HG03159 (cell line): ENCODE results near the gene RPS5.
"Not testable (repeated sequence)": the region's sequence is repeated elsewhere in the genome, so short reads cannot be mapped to it uniquely, and the experiment has no call there.

Experiments
- ATAC-seq: cut with Tn5 transposase; IDR thresholded peaks from one replicate; pipeline ENCODE4 v1.9.1; 2021; ENCODE audit warnings: mild to moderate bottlenecking, moderate library complexity; ENCODE audit not compliant: unreplicated experiment

The RPS5 gene

DNA sequence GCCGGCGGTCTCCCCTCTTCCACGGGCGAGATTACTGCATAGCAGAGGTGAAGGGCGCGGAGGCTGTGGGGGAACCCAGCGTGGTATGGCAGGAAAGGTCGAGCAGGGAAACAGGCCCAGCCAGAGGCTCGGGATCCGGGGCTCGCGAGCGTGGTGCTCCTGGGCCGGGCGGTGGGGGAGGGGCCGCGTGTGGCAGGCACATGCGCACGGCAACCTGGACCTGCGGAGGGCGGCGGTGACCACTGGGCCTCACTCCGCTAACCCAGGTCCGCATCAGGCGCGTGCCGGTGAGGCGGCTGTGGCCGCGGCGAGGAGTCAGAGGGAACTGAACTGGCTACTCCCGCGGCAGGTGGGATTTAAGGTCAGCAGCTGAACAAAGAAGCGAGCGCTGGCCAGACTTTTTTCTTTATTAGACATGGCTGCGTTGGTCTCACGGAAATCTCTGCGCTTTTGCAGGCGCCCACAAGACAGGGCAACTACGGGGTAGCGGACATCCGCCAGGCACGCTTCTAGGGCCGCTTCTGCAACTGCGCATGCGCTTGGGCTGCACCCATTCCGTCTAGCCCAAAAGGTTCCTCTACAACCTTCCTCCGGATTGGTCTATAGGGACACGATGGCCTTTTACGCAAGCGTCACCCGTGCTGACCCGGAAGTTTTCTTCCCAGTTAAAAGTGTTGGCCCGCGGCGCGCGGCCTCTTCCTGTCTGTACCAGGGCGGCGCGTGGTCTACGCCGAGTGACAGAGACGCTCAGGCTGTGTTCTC, at the start of gene RPS5:
Gene RPS5 (plus strand): TSS at position 694 of the 762 bp plus-strand sequence. CDS start 869 bp downstream, outside the sequence.
- peak; percentile 81 for ATAC-seq

DNA sequence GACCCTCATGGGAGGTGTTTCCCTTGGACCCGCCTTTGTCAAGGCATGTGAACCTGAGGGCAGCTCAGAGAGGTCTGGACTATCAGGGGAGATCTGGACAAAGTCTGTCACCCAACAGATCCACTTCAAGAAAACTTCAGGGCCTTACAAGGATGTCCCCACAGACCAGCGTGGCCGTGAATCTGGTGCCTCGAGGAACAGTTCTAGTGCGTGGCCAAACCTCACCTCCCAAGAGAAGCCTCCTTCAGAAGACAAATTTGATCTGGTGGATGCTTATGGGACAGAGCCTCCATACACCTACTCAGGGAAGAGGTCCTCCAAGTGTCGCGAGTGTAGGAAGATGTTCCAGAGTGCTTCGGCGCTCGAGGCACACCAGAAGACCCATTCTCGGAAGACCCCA, 48.7 kb upstream of the RPS5 start:
- ATAC-seq = no peak

DNA sequence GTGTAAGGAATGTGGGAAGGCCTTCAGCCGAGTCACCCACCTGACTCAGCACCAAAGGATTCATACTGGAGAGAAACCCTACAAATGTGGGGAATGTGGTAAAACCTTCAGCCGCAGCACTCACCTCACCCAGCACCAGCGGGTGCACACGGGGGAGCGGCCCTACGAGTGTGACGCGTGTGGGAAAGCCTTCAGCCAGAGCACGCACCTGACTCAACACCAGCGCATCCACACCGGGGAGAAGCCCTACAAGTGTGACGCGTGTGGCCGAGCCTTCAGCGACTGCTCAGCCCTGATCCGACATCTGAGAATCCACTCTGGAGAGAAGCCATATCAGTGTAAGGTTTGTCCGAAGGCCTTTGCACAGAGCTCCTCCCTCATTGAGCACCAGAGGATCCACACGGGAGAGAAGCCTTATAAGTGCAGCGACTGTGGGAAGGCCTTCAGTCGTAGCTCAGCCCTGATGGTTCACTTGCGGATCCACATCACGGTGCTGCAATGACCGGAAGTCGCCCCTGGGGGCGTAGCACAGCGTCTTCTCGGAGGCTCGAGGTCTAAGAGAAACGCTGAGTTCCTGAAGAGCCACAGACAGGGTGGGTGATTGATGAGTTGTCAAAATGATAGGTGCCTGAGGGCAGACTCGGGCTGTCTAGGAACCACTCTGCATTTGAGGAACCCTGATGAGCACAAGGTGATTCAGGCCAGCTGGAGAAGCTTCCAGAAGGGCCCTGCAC, 48.1 kb upstream of the RPS5 start:
- ATAC-seq = no peak

DNA sequence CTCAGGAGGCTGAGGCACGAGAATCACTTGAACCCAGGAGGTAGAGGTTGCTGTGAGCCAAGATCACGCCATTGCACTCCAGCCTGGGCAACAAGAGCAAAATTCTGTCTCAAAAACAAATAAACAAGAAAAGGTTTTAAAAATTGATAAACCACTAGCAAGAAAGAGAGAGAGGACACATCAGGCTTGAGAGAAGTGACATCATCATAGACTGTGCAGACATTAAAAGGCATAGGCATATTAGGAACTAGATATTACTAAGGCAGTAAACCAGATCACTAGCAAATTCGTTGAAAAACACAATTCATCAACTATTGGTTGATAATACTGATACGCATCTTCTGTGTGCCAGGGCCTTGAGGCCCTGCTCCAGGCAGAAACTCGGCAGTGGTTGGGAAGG, 41.5 kb upstream of the RPS5 start:
- no peak for ATAC-seq

DNA sequence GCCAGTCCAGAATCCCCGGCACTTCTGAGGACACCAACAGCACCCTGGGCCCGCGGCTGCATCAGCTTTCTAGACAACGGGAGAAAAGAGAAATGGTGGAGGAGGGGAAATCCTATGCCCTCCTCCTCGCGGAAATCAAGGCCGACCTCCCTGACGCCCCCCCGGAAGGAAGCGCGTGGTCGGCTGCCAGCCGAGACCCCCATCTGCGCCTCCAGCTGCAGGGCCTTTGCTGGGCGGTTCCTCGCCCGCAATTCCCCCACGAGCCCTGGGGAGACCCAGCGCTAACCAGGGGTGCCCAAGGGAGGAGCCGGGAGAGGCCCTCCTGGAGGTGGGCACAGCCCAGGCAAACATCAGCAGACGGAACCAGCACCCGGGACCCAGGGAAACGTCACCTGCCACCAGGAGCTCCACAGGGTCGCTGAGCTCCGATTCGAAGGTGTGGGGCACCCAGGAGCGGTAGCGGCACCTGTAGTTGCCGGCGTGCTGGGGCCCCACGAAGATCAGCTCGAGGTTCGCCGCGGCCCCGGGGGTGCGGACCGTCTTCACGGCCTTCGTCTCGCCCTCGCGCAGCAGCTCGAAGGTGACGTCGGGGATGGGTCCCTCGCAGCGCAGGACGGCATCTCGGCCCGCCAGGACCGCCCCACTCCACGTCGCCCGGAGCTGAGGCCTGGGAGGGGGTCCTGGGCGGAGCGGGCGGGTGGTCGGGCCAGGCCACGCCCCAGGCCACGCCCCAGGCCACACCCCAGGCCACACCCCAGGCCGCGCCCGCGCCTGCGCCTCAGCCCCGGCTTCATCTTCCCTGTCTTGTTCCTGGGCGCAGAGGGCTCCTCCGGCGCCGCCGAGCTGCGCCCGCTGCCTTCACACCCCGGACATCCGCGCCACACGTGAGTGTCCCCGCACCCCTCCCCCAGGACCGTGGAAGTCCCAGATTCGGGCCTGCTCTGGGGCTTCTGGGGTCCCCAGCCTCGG, 39.8 kb upstream of the RPS5 start:
- peak; percentile 91 for ATAC-seq

DNA sequence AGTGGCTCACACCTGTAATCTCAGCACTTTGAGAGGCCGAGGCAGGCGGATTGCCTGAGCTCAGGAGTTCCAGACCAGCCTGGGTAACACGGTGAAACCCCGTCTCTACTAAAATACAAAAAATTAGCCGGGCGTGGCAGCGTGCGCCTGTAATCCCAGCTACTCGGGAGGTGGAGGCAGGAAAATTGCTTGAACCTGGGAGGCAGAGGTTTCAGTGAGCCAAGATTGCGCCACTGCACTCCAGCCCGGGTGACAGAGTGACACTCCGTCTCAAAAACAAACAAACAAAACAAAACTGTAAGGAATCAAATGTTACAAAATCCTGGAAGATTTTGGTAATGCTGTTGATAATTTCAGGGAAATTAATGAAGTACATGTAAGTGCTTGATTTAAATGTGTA, 39.0 kb upstream of the RPS5 start:
- ATAC-seq = not testable (repeated sequence)

DNA sequence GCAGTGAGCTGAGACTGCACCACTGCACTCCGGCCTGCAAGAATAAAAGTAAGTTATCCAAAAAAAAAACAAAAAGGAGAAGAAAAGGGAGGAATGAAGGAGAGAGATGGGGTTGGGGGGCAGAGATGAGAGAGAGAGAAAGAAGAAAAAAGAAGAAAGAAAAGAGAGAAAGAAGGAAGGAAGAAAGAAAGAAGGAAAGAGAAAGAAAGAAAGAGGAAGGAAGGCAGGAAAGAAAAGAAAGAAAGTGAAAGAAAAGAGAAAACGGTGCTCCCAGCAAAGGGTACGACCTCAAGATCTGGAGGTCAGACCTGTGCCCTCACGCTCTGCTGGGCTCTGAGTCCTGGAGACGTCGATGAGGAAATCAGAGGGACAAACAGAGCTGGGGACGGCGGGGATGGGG, 37.5 kb upstream of the RPS5 start:
- no peak for ATAC-seq

DNA sequence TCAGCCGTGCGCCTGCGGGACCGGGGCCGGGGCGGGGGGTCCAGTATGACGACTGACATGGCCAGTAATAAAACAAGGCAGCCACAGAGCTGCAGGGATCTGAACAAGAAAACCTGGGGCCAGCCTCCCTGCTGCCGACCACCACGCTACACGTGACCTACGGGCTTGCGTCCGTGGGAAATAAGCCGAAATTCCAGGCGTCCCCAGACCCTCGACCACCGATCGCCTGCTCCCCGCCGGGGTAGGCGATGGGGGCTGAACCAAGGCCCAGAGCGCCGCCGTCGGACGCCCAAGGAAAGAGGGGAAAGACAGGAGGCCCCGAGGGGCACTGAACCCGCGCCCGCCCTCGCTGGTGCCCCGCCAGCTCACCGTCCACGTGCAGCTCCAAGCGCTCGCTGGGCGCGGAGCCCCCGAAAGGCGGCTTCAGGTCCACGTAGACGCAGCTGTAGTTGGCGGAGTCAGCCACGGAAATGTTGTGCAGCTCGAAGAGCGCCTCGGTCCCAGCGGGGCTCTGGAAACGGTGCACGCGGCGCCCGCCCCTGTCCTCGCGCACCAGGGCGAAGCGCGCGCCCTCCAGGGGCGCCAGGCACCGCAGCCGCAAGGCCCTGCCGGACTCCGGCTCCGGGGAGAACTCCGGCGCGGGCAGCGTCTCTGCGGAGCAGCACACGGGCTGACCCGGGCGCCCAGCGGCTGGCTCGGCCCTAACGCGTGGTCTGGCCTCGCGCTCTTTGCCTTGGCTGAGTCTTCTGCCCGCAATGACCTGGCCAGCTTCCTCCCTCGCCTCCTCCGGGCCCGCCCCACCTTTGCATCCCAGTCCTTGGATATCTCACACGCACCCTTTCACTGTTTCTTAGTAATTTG, 36.8 kb upstream of the RPS5 start:
- ATAC-seq = no peak

DNA sequence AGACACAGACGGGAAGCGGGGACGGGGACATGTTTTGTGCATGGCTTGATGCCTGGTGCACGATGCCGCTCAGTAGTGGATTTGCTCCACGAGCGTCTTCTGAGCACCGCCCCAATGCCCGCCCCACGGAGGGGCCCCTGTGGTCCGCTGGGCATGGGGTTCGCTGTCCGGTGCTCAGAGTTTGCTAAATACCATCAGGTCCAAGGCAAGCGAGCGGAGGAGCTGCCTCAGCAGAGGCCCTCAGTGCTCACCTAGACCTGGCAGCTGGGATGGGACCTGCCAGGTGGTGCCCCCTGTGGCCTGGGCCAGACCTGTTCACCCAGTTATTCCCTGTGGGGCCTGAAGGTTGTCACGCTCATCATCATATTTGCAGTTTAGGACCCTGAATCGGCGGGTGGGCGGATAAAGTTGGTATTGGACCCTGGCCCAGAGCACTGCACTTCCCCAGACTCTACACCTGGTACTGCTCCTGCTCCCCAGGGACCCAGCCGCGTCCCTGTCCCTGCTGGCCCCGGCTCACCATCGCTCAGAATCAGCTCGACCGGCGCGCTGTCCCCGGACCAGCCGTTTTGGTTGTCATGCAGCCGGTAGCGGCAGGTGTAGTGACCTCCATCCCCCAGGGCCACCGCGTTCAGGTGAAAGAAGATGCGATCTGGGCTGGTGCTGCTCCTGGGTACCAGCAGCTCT, 36.1 kb upstream of the RPS5 start:
- ATAC-seq = no peak

DNA sequence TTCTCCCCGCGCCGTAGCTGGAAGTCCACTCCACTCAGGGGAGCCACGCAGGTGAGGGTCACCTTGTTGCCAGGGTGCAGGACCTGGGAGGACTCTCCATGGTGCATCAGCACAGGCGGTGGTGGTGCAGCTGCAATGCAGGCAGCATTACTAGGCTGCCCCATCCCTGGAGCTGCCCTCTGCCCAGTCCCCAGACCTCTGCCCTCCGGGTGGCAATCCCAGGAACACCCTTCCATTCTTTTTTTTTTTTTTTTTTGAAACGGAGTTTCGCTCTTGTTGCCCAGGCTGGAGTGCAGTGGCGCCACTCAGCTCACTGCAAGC, 35.6 kb upstream of the RPS5 start:
- ATAC-seq = no peak

DNA sequence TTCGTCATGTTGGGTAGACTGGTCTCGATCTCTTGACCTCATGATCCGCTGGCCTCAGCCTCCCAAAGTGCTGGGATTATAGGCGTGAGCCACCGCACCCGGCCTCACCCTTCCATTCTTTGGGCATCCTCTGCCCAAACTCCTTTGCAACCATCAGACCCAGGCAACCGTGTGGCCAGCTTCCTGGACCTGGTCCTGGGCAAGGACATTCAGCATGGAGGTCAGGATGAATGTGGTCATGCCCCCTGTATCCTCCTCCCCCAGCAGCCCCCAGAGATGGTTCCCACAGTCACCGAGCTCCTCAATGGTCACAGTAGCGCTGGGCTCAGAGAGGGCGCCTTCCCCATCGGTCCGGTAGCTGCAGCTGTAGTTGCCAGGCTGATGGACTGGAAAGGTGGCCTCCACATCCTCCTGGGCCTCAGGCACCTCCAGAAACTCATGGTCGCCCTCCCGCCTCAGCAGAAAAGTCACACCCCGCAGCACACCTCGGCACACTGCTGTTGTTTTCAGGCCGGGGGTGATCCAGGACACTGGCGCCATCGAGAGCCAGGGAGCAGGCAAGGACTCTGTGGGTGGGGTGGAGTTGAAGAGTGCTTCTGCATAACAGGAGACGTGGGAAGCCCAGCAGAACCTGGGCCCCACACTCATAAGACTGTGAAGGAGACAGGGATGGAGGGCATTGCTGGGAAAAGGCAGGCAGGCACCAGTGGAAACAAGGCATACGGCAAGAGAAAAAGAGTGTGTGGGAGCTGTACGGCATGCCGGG, 34.9 kb upstream of the RPS5 start:
- ATAC-seq = no peak

DNA sequence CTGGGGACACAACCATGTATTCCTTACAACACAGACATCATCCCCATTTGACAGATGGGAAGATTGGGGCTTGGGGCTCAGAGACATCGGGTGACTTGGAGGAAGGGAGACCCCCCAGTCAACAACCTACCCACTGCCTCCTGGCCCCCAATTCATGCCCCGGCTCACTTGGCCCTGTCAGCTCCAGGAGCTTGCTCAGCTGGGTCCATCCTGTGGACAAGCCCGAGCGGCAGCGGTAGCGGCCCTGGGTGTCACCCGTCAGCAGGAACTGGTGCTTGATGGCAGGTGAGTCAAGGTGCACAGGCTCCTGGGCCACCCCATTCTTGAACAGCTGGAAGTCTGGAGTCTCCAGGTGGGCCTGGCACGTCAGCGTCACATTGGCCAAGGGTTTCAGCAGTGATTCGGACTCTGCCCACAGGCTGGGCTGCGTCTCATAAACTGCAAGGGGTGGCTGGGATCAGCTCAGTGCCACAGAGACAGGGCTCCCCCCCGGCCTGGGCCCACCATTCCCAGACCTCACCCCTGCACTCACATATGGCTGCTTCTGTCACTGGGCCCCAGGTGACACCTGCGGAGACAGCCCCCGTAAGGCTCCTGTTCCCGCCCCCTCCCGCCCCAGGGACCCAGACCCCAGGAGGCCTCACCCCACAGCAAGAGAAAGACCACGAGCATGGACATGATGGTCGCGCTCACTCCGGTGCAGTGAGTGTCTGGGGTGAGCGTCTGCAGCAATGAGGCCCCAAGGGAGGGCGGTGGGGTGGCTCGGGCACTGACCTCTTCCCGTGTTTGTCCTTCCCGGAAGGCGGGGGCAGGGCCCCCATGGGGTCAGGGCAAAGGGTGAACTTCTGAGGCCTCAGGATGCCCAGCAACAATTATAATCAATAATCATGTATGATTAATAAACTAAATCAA, 34.1 kb upstream of the RPS5 start, which contains the start of gene A1BG:
Gene A1BG (minus strand): TSS at position 733 of the 912 bp plus-strand sequence. CDS start 55 bp downstream, at position 678.
- no peak for ATAC-seq

DNA sequence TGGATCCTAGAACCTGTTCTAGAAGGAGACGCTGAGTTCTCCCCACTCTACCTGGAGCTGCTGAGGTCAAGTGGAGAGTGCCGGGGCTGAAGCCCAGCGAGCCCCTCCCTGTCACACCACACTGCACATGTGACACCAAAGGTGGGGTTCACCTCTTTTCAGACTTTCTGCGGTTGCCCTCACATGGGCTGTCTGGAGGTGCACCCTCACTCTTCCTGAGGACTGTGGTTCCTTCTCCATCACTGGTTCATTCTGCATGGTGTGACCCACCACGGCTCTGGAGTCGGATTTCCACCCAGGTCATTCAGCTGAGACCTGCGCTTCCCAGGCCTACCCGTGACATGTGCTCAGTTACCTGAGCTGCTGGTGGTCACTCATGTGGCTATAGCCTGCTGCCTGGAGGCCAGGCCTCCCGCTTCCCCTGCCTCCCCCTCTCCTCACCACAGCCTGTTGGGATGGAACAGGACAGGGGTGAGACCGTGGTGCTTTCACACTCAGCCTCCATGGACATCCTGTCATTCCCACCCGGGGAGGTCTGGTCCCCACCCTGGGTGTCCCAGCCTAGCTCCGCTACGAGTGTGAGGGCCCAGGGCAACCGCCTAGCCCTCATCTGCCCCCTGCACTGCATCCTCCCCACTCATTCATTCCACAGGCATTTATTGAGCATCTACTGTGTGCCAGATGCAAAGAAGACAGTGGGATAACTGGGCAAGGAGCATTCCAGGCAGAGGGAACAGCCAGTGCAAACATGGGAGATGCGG, 33.2 kb upstream of the RPS5 start:
- ATAC-seq = no peak

DNA sequence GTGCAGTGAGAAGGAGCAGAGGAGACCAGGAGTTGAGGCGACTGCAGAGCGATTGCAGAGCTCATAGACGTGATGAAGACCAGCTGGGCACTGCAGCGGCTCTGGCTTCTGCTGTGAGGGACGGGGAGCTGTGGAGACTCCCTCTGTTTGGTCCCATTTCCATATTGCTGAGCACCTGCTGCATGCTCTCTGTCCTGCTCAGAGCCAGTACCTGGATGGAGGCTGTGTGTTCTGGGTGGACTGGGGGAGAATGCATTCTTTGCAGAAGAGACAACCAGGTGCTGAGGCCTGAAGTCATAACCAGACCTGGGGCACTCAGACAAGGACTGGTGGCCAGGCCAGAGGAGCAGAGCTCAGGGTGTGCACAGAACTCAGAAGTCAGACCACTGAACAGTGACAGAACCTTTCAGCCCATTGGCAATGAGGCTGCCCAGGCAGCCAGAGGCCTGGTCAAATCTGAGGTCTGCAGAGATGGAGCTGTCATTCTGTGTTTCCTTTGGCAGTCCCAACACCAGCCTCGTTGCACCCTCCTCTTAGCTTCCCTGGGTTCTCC, 32.5 kb upstream of the RPS5 start:
- ATAC-seq = no peak

DNA sequence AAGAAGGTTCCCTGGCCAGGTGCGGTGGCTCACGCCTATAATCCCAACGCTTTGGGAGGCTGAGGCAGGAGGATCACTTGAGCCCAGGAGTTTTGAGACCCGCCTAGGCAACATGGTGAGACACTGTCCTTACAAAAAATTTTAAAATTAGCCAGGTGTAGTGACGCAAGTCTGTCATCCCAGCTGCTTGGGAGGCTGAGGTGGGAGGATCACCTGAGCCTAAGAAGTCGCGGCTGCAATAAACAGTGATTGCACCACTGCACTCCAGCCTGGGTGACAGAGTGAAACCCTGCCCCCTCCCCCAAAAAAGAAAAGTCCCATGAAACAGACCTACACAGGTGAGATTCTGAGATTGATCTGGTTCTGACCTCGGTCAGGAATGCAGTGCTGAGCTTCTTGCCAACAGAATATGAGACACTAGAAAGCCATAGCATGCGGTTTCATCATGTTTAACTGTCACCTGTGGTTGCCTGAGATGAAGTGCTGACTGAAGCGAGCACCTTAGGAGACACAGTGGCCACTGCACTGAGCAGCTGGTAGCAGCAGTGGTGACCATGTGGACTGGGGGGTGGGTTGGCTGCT, 31.8 kb upstream of the RPS5 start:
- ATAC-seq = no peak

DNA sequence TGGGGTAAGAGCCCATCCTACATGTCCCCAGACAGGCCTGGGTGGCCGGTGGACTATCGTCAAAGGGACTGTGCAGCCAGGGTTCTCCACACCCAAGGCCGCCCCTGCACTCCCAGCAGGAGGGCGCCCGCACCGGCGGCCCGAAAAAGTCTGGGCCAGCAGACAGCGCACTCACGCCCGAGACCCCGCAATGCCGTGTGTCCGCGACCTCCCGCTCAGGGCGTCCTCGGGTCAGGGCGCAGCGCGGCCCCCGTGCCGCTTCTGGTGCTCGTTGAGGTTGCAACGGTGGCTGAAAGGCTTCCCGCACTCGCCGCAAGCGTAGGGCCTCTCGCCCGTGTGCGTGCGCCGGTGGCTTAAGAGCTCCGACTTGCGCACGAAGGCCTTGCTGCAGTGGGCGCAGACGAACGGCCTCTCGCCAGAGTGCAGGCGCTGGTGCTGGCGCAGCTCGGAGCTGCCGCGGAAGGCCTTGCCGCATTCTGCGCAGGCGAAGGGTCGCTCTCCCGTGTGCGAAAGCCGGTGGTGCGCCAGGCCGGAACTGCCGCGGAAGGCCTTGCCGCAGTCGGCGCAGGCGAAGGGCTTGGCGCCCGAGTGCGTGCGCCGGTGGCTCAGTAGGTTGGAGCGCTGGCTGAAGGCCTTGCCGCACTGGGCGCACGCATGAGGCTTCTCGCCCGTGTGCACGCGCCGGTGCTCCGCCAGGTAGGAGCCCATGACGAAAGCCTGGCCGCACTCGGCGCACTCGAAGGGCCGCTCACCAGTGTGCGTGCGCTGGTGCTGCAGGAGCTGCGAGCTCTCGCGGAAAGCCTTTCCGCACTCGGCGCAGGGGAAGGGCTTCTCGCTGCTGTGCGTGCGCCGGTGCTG, 30.9 kb upstream of the RPS5 start:
- no peak for ATAC-seq
